Medulla oblongata (tissue), 1 donor: ENCODE data around the gene RPP40.
"Not testable (repeated sequence)": the region's sequence is repeated elsewhere in the genome, so short reads cannot be mapped to it uniquely, and the experiment has no call there.

Experiments
- DNase-seq: peaks from one replicate; pipeline ENCODE4 v3.0.0-alpha.2; 2015; ENCODE audit errors: extremely low spot score

Gene RPP40

GRCh38 chr6:5003604-5004372 lies at the start of gene RPP40:
Gene RPP40 (minus strand): TSS chr6:5004037. CDS start chr6:5004002, 35 bp downstream.
- peak; percentile 97 for DNase-seq

- DNase-seq = no peak
Observed at GRCh38 chr6:5053038-5053437, 49.2 kb upstream of the RPP40 start.

GRCh38 chr6:5051394-5051793 lies 47.6 kb upstream of the RPP40 start:
- DNase-seq = no peak

- DNase-seq = no peak
Observed at GRCh38 chr6:5050009-5050408, 46.2 kb upstream of the RPP40 start.

GRCh38 chr6:5046430-5046829 lies 42.6 kb upstream of the RPP40 start:
- DNase-seq = no peak

GRCh38 chr6:5045416-5045815 lies 41.6 kb upstream of the RPP40 start:
- no peak for DNase-seq

- no peak for DNase-seq
Observed at GRCh38 chr6:5044866-5045265, 41.0 kb upstream of the RPP40 start.

GRCh38 chr6:5042436-5042835 lies 38.6 kb upstream of the RPP40 start:
- no peak for DNase-seq

GRCh38 chr6:5041955-5042354 lies 38.1 kb upstream of the RPP40 start:
- DNase-seq = no peak

- no peak for DNase-seq
Observed at GRCh38 chr6:5036269-5036668, 32.4 kb upstream of the RPP40 start.

- no peak for DNase-seq
Observed at GRCh38 chr6:5034736-5035135, 30.9 kb upstream of the RPP40 start.

- peak; percentile 62 for DNase-seq
Observed at GRCh38 chr6:5034328-5034727, 30.5 kb upstream of the RPP40 start.

- not testable (repeated sequence) for DNase-seq
Observed at GRCh38 chr6:5033214-5033904, 29.5 kb upstream of the RPP40 start.

- not testable (repeated sequence) for DNase-seq
Observed at GRCh38 chr6:5032706-5033105, 28.9 kb upstream of the RPP40 start.

GRCh38 chr6:5031150-5031549 lies 27.3 kb upstream of the RPP40 start:
- DNase-seq = no peak

- DNase-seq = peak; percentile 83
Observed at GRCh38 chr6:5030596-5031136, 26.8 kb upstream of the RPP40 start.

- no peak for DNase-seq
Observed at GRCh38 chr6:5029609-5030008, 25.8 kb upstream of the RPP40 start.

- no peak for DNase-seq
Observed at GRCh38 chr6:5028921-5029320, 25.1 kb upstream of the RPP40 start.

GRCh38 chr6:5028301-5028700 lies 24.5 kb upstream of the RPP40 start:
- DNase-seq = no peak

GRCh38 chr6:5025911-5026819 lies 22.3 kb upstream of the RPP40 start:
- peak; percentile 64 for DNase-seq

GRCh38 chr6:5023923-5024322 lies 20.1 kb upstream of the RPP40 start:
- DNase-seq = no peak

GRCh38 chr6:5020142-5020541 lies 16.3 kb upstream of the RPP40 start:
- DNase-seq = no peak
